ENCODE results near the gene EBPL. TPM values are rescaled to one million over a fixed set of nuclear protein-coding genes. Genes with fewer than 3 reads are reported as not detected.

Gene EBPL
- total RNA-seq, 1 donor from 2014 or later, result 29.4 TPM

DNA sequence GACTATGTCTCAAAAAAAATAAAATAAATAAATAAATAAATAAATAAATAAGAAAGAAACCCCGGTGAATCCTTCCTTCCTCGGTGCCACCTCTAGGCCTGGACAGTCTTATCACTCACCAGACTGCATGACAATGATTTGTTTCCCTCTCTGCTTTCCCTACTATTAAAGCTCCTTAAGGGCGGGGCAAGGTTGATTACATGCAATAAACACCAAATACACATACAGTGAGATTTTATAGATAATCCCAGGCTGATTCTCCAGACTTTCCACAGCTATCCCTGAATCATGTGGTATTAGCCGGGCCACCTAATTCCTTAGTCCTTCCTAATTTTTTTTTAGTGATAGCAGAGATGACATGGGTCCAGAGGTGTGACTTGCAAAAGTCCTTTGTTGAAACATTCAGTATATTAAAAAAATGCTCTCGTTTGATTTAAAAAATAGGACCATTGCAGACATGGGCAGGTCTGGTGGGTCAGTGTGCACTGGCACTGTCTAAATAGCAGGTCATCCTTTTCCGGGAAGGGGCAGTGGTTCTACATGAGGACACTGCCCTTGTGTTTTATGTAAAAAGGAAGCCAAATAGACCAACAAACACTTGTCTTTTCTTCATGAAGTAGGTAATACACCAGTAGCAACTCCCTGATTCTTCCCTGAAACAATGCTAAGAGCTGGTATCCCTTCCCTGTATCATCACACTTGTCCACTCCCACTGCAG, 14.5 kb downstream of the EBPL start:
- no peak for DNase-seq (ENCODE audit: low spot score)

DNA sequence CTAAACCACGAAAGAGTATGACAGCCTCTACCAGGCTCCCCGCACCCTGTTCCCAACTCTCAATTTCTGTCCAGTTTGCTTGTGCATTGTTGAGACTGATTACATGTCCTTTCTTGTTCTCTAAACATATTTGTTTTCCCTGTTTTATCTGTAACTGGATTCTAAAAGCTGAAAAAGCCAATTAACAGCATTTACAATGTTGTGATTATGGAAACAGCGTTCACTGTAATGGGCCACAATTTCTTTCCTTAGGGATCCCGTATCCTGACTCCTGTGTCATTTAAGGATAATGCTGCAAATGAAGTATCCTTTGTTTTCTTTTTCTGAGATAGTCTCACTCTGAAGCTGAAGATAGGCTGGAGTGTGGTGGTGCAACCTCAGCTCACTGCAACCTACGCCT, 20.5 kb downstream of the EBPL start:
- no peak for DNase-seq (ENCODE audit: low spot score)

DNA sequence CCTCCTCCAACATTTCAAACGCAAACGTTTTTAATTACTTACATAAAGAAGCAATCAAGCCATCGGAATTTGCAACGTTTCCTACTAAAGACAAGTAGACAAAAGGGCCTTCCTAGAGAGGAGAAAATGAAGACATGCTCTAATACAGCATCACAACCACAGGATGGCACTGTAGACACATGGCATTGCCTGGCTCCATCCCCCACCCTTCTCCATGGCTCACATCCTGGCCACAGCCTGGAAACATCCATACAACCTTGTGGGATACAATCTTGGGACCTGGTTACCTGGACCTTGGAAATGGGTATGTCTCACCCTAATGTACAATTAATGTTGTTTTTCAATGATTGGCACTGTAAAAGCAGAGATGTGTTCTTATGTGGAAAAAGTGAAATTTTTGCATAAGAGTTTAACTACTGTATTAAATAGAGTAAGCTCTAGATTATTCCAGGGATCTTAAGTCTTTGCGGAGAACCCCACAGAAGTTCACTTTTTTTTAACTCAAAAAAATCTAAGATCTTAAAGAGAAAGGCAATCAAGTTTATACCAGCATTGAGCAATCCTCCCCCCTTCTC, 21.5 kb downstream of the EBPL start:
- DNase-seq (ENCODE audit: low spot score), result peak; percentile 74

DNA sequence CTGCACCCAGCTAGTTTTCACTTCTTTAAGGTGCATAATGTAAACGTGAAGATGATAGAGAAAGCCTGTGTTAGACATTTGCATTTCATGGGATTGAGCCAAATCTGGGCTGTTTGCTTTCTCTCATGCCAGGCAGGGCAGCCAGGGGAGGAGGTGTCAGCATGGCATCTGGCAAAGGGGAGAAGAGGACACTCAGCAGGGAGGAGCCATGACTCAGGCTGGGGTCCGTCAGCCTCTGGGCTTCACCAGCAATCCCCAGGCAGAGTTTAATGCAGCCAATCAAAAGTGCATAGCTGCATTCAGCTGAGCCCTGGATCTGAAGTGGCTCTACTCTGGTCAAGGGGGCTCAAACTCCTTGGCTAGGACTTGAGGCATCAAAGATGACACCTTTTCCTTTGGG, 23.5 kb downstream of the EBPL start:
- no peak for DNase-seq (ENCODE audit: low spot score)

DNA sequence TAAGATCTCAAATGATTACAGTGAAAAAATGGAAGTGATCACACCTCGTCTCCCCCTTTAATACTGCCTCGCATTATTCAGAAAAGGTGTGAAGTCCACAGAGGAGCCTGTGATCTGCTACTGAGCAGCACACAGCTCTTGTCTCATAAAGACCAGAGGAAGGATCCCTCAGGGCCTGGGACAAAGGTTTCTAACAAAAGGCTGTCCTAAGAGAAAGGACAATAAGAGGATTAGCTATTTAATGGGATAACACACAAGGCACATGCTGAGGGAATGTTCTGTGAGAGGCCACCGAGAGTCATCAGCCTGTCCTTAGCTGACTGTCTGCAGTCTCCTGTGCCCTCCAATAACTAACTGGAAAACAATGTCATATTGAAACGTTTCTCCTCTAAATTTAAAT, 26.7 kb downstream of the EBPL start:
- DNase-seq (ENCODE audit: low spot score), result no peak

DNA sequence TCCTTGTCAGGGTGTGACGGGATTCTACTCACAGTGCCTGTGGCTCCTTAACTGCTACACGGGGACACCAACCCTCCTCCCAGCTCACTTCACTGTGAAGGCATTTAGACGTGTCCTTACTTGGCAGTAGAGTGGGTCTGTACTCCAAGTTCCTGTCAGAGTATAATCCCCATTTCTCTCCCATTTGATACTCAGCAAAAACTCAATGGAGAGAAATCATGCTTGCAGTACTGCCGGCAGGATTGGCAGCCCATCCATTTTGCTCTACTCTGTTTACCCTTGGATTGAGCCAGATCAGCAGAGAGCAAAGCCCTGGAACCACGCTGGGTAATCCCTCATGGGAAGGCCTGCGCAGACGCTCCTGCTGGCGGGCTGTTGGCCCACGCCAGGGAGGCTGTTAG, 34.0 kb downstream of the EBPL start:
- peak; percentile 80 for DNase-seq (ENCODE audit: low spot score)

DNA sequence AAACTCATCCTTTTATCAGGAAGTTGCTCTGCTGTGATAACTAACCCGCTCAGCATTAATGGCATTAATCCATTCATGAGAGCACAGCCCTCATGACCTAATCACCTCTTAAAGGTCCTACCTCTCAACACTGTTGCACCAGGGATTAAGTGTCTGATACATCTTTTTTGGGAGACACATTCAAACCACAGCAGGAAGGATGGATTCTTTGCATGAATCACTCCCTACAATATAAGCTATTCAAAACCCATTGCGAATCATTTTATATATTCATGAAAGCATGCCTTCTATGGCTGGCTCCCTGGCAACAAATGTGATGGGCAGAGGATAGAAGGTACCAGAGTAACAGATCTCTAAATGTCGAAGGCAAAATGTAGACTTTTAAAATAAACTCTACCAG, 35.4 kb downstream of the EBPL start:
- DNase-seq (ENCODE audit: low spot score), result peak; percentile 61

DNA sequence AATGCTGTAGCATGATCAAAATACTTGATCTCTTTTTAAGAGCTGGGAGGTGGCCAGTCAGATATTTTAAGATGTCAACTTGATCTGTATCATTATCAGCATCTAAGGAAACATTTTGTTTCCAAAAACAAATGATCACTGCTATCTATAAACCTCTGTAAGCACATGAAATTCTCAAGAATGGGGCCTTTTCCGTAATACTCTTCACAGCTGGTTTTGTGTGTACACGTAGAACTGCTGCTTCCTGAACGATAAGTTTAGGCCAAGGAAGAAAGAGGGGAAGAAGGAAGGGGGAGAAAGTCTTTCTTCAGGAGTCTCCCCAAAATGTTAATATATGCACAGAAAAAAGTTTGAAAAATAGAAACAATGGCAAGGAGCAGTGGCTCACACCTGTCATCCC, 37.3 kb downstream of the EBPL start:
- no peak for DNase-seq (ENCODE audit: low spot score)

DNA sequence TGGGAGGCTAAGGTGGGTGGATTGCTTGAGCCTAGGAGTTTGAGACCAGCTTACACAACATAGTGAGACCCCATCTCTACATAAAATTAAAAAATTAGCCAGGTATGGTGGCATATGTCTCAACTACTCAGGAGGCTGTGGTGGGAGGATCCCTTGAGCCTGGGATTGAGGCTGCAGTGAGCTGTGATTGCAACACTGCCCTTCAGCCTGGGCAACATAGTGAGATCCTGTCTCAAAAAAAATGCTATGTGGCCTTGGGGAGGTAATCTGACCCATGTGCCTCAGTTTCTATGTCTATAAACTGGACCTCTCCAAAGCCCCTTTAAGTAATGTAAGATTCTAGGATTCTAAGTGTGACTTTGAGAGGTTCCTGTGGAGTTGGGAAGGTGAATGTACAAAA, 37.8 kb downstream of the EBPL start:
- DNase-seq (ENCODE audit: low spot score), result no peak

DNA sequence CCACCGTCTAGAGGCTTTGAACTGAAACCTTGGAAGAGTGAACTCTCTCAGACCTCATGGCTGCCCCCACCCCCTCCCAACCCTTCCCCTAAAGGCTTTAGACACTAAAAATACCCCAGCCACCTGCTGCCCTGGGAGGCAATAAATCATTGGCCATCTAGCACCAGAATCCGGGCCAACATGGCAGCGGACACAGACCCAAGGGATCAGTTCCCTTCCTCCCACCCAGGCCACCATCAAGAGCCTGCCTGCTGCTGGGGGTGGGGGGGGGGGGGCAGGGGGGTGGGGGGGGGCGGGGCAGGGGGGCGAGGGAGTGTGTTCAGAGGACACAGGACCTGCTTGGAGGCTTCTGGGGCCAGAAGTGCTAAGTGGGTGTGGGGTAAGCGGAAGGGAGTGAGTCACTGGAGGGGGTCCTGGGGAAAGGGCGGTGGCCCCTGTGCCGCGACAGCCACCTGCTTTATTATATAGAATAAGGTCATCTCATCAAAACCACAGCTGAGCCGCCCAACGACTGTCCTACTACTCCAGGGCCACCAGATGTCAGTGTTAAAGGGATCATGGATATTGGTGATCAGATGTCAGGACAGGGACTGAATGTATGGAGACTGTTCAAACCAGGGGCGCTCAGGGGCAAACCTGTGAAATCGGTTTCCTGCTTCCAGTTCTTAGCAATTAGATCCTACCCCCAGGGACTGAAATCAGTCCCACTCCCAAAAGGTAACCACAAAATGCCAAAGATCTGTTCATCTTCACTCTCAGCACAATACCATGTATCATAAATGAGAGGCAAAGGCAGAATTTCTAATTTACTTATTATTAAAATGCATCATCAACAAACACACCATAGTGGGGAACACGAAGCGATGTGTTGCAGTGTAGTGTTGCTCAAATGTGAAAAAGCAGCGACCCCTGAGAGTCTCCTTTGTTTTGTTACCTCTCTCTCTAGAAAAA, 38.7 kb downstream of the EBPL start:
- DNase-seq (ENCODE audit: low spot score), result no peak

DNA sequence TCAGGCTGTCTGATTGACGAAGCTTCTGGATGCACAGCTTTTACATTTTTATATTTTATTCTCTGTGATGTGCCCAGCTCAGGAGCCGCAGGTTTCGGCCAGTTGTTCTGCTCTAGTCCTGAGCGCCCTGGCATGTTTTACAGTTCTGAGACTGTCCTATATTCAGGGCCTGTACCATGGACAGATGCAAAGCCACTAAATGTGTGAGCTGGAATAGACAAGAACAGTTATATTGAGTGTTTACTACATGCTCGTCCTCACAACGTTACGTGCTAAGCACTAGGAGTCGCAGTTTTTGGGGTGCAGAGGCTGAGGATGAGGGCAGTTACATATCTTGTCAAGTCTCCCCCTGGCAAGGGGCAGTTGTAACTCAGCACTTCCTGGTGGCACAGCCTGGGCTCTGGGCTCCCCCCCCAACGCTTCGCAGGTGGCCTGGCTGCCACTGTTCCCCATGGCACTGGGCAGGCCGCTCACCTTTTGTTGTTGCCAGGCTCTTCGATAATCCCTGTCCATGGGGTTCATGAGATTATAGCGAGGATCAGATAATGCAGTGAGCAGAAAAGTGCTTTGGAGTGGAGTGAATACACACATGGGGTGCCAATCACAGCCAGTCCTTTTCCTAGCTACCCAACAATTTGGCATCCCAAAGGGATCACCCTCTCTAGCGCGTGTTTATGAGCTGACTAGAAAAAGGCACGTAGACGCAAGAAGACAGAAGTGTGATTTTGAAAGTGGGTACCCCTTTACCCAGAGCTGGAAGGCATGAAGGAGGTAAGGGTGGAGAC, 39.5 kb downstream of the EBPL start:
- no peak for DNase-seq (ENCODE audit: low spot score)

DNA sequence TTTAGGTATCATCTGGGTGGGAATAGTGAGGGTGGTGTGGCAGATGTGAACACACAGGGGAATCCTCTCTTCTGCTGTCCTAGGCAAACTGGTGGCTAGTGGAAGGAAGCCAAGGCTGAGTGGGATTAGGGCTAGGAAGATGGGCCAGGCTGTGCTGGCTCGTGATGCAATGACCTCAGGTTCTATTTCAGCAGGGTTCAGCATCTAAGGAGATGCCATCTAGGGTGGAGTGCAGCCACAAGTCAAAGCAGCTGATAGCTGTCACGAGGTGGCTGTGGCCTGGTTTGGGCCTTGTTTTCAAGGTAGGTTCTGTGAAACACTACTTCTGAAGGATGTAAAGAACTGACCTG, 41.3 kb downstream of the EBPL start:
- no peak for DNase-seq (ENCODE audit: low spot score)

DNA sequence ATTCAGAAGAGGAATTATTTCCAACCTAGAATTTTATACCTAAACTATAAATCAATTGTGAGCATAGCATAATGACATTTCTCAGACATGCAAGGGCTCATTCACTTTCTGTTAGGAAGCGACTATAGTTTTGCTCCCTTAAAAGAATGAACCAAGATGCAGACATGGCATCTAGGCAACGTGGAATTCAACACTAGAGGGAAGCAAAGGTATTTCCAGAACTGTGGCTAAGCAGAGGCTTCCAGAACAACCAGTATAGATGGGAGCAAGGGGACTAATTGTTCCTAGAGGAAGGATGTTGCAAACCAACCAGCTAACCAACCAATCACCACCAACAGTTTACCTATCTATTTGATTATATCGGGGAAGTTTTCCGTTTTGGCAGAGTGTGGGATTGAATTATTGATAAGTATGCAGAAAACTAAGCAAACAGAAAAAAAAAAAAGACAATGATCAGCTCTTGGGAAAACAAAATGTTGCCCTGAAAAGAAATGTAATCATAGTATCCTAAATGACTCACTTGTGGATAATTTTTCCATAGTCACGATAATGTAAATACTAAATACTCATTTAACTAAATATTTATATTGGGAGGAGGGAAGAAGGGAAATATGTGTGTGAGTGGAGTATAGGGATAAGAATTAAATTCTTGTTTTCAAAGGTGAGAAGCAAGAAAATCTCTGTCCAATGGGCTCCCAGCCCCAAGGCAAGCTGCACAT, 41.9 kb downstream of the EBPL start:
- DNase-seq (ENCODE audit: low spot score), result peak; percentile 43

DNA sequence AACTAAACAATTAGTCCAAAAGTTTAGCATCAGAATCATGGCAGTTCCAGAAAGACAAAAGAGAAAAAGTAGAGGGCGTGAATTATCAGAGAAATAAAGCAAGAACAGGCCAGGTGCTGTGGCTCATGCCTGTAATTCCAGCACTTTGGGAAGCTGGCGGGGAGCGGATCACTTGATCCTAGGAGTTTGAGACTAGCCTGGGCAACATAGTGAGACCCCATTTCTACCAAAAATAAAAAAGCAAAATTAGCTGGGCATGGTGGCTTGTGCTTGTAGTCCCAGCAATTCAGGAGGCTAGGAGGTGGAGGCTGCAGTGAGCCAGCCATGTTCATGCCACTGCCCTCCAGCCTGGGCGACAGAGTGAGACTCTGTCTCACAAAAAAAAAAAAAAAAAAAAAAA, 44.6 kb downstream of the EBPL start:
- DNase-seq (ENCODE audit: low spot score), result no peak

DNA sequence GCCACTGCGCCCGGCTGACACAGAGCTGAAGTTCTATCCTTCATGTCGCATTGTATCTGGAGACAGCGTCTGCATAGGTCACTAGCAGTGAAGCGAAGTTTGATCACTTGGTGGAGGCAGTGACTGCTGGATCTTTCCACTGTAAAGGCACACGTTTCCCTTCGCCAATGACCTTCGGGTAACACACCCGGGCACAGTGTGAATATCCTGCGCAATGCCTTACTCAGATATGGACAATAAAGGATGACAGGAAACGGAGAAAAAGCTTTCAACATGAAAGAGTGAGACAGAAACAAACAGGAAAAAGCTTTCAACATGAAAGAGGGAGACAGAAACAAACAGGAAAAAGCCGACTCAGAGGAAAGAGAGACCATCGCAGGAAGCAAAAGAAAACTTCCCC, 45.8 kb downstream of the EBPL start:
- no peak for DNase-seq (ENCODE audit: low spot score)

DNA sequence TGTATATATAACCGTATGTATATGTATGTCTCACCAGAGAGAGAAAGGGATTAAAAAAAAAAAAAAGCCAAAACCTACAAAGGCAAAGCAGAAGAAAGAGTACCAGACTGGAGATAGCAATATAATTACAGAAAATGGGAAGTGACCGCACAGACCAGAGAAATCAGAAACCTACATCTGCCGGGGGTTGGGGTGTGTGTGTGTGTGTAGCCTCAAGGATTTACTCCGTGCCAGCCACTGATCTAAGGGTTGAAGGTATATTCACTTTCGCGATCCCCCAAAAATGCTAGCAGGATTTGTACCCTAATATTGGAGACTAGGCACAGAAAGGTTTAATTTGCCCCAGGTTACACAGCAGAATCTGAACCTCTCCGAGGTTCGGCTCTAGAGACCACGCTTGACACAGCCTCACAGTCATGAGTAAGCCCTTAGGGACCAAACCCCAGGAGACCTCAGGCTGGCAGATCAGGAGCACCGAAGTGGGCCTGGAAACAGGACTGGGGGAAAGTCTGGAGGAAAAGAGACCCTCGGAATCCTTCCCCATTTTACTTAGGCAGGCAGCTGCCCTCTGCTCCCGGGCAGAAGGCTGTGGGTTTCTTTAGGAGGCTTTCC, 48.1 kb downstream of the EBPL start:
- DNase-seq (ENCODE audit: low spot score), result no peak

DNA sequence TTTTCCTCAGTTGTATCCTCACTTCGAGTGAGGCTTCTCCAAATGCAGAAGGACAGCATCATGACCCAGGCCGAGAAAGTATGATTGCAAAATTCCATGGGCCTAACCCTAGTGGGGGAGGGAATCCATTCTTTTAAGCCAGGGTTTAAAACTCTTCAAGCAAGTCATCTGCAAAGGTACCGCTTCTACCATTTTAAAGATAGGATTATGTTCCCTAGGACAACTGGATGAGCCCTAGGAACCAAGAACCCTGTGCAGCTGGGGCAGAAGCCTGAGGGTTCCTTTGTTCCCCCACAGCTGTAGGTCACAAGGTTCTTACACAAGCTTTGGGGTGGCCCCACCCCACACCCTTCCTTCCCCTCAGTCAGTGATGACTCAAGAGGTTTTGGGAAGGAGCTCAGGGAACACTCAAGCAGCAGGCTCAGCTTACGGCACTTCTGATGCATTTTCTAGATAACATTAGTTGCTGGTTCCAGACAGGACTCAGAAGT, 49.4 kb downstream of the EBPL start:
- peak; percentile 68 for DNase-seq (ENCODE audit: low spot score)

DNA sequence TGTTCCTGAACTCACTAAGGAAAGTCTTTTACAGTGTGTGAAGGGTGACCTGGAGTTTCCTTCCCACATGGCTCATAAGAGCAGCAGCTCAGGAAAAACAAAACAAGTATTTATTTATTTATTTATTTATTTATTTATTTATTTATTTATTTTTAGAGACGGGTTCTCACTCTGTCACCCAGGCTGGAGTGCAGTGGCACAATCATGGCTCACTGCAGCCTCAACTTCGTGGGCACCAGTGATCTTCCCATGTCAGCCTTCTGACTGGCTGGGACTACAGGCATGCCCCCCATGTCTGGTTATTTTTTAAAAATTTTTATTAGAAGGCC, 52.6 kb downstream of the EBPL start:
- no peak for DNase-seq (ENCODE audit: low spot score)

DNA sequence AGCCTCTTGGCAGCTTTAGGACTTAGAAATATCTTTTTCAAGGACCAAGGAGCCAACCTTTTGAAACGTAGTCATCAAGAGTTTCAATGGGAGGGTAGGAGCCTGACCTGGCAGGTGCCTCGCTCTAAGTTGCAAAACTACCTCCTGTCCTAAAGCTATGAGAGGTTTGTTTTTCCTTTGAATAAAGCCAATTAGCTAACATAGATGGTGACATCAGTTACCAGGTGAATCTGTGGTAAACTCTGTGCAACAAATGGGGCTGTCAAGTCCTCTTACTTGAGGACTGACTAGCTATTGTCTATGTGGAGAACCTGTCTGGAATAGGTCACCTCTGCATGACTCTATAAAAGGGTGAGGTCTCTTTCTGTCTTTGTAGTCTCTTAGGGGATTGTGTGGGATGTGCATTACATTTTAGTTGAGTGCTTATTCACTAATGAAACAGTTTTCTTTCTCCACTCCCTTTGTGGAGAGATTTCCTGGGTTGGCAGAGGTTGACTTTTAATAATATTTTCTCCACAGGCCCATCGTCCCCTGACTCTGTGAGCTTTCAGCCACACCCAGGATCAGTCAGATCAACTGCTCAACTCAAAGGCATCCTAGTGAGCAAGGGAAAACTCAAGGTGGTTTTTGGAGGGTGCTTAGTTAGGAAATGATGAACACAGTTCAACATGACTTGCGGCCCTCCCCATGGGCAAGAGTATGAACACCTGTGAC, 53.1 kb downstream of the EBPL start:
- no peak for DNase-seq (ENCODE audit: low spot score)

DNA sequence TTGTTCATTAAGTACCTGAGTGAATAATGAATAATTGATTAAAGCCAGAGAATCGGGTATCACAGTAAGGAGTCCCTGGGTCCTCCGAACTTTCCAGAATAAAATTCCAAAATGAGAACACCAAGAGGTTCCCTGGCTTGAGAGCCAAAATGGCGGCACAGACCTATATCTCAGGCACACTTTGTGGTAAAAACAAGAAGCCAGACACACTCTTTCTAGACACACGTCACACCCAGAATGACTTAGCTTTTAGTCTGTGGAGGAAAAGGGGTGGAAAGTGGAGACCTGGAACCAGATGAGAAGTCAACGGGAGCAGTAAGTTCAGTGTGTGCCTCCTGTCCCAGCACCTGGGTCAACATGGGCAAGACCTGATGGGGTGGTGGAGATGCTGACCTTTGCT, 54.6 kb downstream of the EBPL start:
- no peak for DNase-seq (ENCODE audit: low spot score)

Measured in umbilical cord (tissue), 2 donors.